Mucosa of stomach (tissue), 1 donor: ENCODE measurements around the gene ISLR.
"Not testable (repeated sequence)": the region's sequence is repeated elsewhere in the genome, so short reads cannot be mapped to it uniquely, and the experiment has no call there.

Experiments used
- H3K27me3 ChIP-seq: one replicate; pipeline ENCODE4 v1.7.0; 2013; ENCODE audit warnings: mild to moderate bottlenecking, low read length; ENCODE audit not compliant: control insufficient read depth, insufficient read depth
- H3K36me3 ChIP-seq: one replicate; pipeline ENCODE4 v1.7.0; 2013; ENCODE audit warnings: low read length; ENCODE audit not compliant: control insufficient read depth, insufficient read depth
- H3K4me1 ChIP-seq: one replicate; pipeline ENCODE4 v1.7.0; 2013; ENCODE audit warnings: mild to moderate bottlenecking, low read length; ENCODE audit not compliant: control insufficient read depth, insufficient read depth
- H3K4me3 ChIP-seq: one replicate; pipeline ENCODE4 v1.7.0; 2013; ENCODE audit warnings: low read length
- H3K9ac ChIP-seq: one replicate; pipeline ENCODE4 v1.7.0; 2013; ENCODE audit warnings: mild to moderate bottlenecking, low read length, moderate library complexity
- H3K9me3 ChIP-seq: one replicate; pipeline ENCODE4 v1.7.0; 2013; ENCODE audit warnings: mild to moderate bottlenecking, low read length, moderate library complexity; ENCODE audit not compliant: control insufficient read depth
- donor health status: Pancreatic carcinoma.

ISLR gene

DNA sequence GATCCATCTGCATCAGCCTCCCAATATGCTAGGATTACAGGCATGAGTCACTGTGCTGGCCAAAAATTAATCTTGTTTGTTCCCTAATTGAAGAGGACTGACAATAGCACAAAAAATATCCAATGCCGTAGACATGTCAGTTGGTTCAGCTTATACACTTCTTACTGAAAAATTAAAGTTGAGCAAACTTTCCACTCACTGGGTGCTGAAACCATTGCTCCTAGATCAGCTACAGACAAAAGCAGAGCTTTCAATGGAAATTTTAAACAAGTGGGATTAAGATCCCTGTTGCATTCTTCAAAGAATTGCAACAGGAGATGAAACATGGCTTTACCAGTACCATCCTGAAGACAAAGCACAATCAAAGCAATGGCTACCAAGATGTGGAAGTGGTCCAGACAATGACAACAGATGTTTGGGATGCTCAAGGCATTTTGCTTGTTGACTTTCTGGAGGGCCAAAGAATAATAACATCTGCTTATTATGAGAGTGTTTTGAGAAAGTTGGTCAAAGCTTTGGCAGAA, 27.2 kb upstream of the ISLR start:
- Histone ChIP-seq H3K4me1 (no peaks in the 10 kb centered on the region), H3K4me3 (no peak overlapping the region), H3K9ac (no peak overlapping the region), H3K36me3 (no peaks in the 10 kb centered on the region), H3K9me3 (no peaks in the 10 kb centered on the region), H3K27me3 (no peaks in the 10 kb centered on the region)

GRCh38 chr15:74147051-74147450, 26.5 kb upstream of the ISLR start:
- H3K4me3 ChIP-seq = no peak overlapping the region
- H3K36me3 ChIP-seq = no peaks in the 10 kb centered on the region
- H3K27me3 ChIP-seq = no peaks in the 10 kb centered on the region
- H3K9me3 ChIP-seq = no peaks in the 10 kb centered on the region
- no peak overlapping the region for H3K9ac ChIP-seq
- H3K4me1 ChIP-seq = no peaks in the 10 kb centered on the region

GRCh38 chr15:74155766-74156417, 17.6 kb upstream of the ISLR start:
- Histone ChIP-seq H3K27me3 (no peaks in the 10 kb centered on the region), H3K9me3 (no peaks in the 10 kb centered on the region), H3K36me3 (no peaks in the 10 kb centered on the region), H3K9ac (no peak overlapping the region), H3K4me3 (no peak overlapping the region), H3K4me1 (peaks cover 7% of the 10 kb centered on the region)

DNA sequence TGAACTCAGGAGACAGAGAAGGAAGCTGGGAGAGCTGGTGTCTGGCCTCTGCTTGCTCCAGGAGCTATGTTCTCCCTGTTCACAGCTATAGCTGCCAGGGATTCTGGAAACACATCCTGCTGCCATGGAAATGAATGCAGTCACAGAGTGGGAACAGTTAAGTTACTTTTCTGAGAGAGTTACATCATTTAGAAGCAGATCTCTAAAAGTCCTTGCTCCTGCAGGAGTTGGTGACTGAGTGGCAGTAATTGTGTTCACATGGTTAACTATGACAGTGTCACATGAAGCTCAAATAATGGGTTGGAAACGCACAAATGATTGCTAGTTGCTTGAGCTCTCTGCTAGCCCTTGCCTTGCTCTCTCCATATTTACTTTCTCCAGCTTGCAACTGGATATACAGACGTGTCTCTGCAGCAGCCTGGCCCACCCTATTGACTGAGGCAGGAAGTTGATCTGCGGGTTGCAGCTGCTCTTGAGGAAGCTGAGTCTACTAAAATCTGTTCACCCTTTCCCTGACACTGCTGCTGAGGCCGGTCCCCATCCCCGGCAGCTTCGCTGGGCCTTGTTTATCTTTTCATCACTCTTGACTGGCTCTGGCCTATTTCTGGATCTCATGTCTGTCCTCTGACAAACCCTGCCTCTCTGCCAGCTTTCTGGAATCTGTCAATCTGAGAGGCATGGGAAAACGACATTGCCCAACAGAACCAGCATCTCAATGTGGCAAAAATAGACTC, 16.7 kb upstream of the ISLR start:
- Histone ChIP-seq H3K4me1 (peaks cover 7% of the 10 kb centered on the region), H3K9me3 (no peaks in the 10 kb centered on the region), H3K9ac (no peak overlapping the region), H3K36me3 (no peaks in the 10 kb centered on the region), H3K4me3 (no peak overlapping the region), H3K27me3 (no peaks in the 10 kb centered on the region)

- no peaks in the 10 kb centered on the region for H3K36me3 ChIP-seq
- H3K27me3 ChIP-seq = no peaks in the 10 kb centered on the region
- no peak overlapping the region for H3K4me3 ChIP-seq
- peaks cover 7% of the 10 kb centered on the region for H3K4me1 ChIP-seq
- H3K9ac ChIP-seq = no peak overlapping the region
- no peaks in the 10 kb centered on the region for H3K9me3 ChIP-seq
These were observed 15.4 kb upstream of the ISLR start for GRCh38 chr15:74157868-74158827.

DNA sequence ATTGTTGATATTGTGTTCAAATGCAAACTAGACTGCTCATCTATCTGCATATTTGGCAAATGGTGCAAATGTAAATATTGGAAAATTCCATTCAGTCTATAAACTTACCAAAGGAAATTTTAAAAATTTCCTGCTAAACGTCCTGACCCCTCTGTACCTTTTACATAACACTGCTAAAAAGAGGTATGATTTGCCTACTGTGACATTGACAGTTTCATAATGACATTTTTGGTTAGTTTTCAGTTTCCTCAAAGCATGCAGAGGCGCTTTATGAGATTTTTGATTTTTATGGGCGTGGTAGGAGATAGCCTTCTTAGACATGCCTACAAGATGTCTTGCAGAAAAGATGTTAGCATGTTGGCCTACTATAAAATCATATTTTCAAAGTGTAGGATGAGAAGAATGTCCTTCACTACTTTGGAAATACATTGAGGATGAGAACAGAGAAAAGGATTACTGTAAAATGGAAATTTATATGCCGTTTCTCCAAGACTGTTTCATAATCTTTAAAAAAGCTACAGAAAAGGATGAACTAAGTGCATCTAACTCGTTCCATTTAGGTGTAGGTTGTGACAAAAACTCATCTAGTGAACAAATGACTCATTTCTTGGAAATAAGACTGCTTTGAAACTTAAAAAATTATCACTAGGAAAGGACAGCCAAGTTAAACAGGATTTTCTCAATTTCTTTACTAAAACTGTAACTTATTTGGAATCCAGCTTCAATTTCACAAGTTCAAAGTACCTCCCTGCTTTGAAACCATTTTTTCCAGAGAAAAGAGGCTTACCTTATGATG, 14.5 kb upstream of the ISLR start:
- H3K27me3 ChIP-seq = no peaks in the 10 kb centered on the region
- peaks cover 7% of the 10 kb centered on the region for H3K4me1 ChIP-seq
- no peaks in the 10 kb centered on the region for H3K36me3 ChIP-seq
- no peak overlapping the region for H3K4me3 ChIP-seq
- H3K9ac ChIP-seq = no peak overlapping the region
- no peaks in the 10 kb centered on the region for H3K9me3 ChIP-seq

GRCh38 chr15:74159773-74160172, 13.7 kb upstream of the ISLR start:
- H3K9me3 ChIP-seq = no peaks in the 10 kb centered on the region
- no peaks in the 10 kb centered on the region for H3K27me3 ChIP-seq
- H3K36me3 ChIP-seq = no peaks in the 10 kb centered on the region
- peaks cover 7% of the 10 kb centered on the region for H3K4me1 ChIP-seq
- H3K9ac ChIP-seq = no peak overlapping the region
- H3K4me3 ChIP-seq = no peak overlapping the region

DNA sequence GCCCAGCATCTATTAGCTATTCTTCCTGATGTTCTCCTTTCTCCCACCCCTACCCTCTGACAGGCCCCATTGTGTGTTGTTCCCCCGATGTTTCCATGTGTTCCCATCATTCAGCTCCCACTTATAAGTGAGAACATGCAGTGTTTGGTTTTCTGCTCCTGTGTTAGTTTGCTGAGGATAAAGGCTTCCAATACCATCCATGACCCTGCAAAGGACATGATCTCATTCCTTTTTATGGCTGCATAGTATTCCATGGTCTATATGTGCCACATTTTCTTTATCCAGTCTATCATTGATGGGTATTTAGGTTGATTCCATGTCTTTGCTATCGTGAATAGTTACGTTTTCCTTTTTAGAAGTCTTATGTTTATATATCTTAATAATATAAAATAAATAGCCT, 13.1 kb upstream of the ISLR start:
- H3K4me1 ChIP-seq, H3K27me3 ChIP-seq, H3K4me3 ChIP-seq, H3K36me3 ChIP-seq, H3K9me3 ChIP-seq, H3K9ac ChIP-seq: not testable (repeated sequence)

- H3K36me3 ChIP-seq, H3K27me3 ChIP-seq, H3K4me3 ChIP-seq, H3K9ac ChIP-seq, H3K4me1 ChIP-seq, H3K9me3 ChIP-seq: not testable (repeated sequence)
These were observed 11.3 kb upstream of the ISLR start for GRCh38 chr15:74162195-74162536.

- Histone ChIP-seq H3K27me3 (no peaks in the 10 kb centered on the region), H3K9ac (no peak overlapping the region), H3K9me3 (no peaks in the 10 kb centered on the region), H3K36me3 (no peaks in the 10 kb centered on the region), H3K4me1 (no peaks in the 10 kb centered on the region), H3K4me3 (no peak overlapping the region)
These were observed 8.0 kb upstream of the ISLR start for GRCh38 chr15:74165461-74165860.

DNA sequence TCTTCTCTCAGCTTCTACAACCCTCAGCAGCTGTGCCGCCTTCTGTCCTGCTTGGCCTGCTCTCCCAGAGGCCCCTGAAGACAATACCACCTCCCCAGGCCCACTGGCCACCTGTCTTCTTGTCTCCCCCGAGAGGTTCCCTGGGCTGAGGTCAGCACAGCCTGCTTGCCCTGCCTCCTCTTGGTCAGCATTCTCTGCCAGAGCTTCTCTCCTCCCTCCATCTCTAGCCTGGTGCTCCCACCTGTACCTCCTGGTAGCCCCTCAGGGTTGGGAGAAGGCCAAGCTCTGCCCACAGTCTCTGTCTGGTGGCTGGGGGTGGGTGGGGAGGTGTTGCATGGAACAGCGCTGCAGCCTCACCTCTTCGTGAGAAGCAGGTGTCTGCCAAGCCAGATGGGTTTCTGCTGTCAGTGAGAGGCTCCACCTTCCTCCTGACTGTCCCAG, 5.6 kb upstream of the ISLR start:
- H3K9me3 ChIP-seq = no peaks in the 10 kb centered on the region
- no peaks in the 10 kb centered on the region for H3K4me1 ChIP-seq
- H3K9ac ChIP-seq = no peak overlapping the region
- no peaks in the 10 kb centered on the region for H3K27me3 ChIP-seq
- no peak overlapping the region for H3K4me3 ChIP-seq
- no peaks in the 10 kb centered on the region for H3K36me3 ChIP-seq
